Measurements from ENCODE around the gene FGD3.

The FGD3 gene

GRCh38 chr9:93026640-93027039 is 79.3 kb downstream of the FGD3 start:
- no peak overlapping the region for H3K9ac ChIP-seq (ENCODE audit: low read length)

GRCh38 chr9:93027750-93028149 is 80.4 kb downstream of the FGD3 start:
- Histone ChIP-seq H3K36me3 (ENCODE audit: control insufficient read depth, low read depth, low read length) (no peaks in the 10 kb centered on the region), H3K9me3 (ENCODE audit: control insufficient read depth, low read depth, low read length) (no peaks in the 10 kb centered on the region), H3K27me3 (ENCODE audit: control insufficient read depth, insufficient read depth, low read length) (no peaks in the 10 kb centered on the region), H3K27ac (ENCODE audit: low read length) (no peak overlapping the region), H3K4me3 (ENCODE audit: low read length) (no peak overlapping the region), H3K9ac (ENCODE audit: low read length) (no peak overlapping the region), H3K4me1 (ENCODE audit: control insufficient read depth, low read depth, low read length) (no peaks in the 10 kb centered on the region)

More at GRCh38 chr9:93026640-93027039, 79.3 kb downstream of the FGD3 start:
- Histone ChIP-seq H3K4me1 (ENCODE audit: control insufficient read depth, low read depth, low read length) (no peaks in the 10 kb centered on the region), H3K9me3 (ENCODE audit: control insufficient read depth, low read depth, low read length) (no peaks in the 10 kb centered on the region), H3K27me3 (ENCODE audit: control insufficient read depth, insufficient read depth, low read length) (no peaks in the 10 kb centered on the region), H3K36me3 (ENCODE audit: control insufficient read depth, low read depth, low read length) (no peaks in the 10 kb centered on the region), H3K4me3 (ENCODE audit: low read length) (no peak overlapping the region), H3K27ac (ENCODE audit: low read length) (no peak overlapping the region)

- H3K36me3 ChIP-seq (ENCODE audit: control insufficient read depth, low read depth, low read length): no peaks in the 10 kb centered on the region
- H3K27me3 ChIP-seq (ENCODE audit: control insufficient read depth, insufficient read depth, low read length): no peaks in the 10 kb centered on the region
- no peaks in the 10 kb centered on the region for H3K9me3 ChIP-seq (ENCODE audit: control insufficient read depth, low read depth, low read length)
- no peak overlapping the region for H3K4me3 ChIP-seq (ENCODE audit: low read length)
- H3K9ac ChIP-seq (ENCODE audit: low read length): no peak overlapping the region
- H3K27ac ChIP-seq (ENCODE audit: low read length): no peak overlapping the region
- H3K4me1 ChIP-seq (ENCODE audit: control insufficient read depth, low read depth, low read length): no peaks in the 10 kb centered on the region
Observed at GRCh38 chr9:93028448-93029006, 81.2 kb downstream of the FGD3 start.

GRCh38 chr9:93030642-93031628 is 83.6 kb downstream of the FGD3 start:
- H3K4me1 ChIP-seq (ENCODE audit: control insufficient read depth, low read depth, low read length): no peaks in the 10 kb centered on the region
- no peak overlapping the region for H3K9ac ChIP-seq (ENCODE audit: low read length)
- no peaks in the 10 kb centered on the region for H3K36me3 ChIP-seq (ENCODE audit: control insufficient read depth, low read depth, low read length)
- no peaks in the 10 kb centered on the region for H3K9me3 ChIP-seq (ENCODE audit: control insufficient read depth, low read depth, low read length)
- H3K4me3 ChIP-seq (ENCODE audit: low read length): no peak overlapping the region
- no peaks in the 10 kb centered on the region for H3K27me3 ChIP-seq (ENCODE audit: control insufficient read depth, insufficient read depth, low read length)
- H3K27ac ChIP-seq (ENCODE audit: low read length): no peak overlapping the region

- Histone ChIP-seq H3K4me1 (ENCODE audit: control insufficient read depth, low read depth, low read length) (no peaks in the 10 kb centered on the region), H3K27ac (ENCODE audit: low read length) (no peak overlapping the region), H3K4me3 (ENCODE audit: low read length) (no peak overlapping the region), H3K27me3 (ENCODE audit: control insufficient read depth, insufficient read depth, low read length) (no peaks in the 10 kb centered on the region), H3K9me3 (ENCODE audit: control insufficient read depth, low read depth, low read length) (no peaks in the 10 kb centered on the region), H3K36me3 (ENCODE audit: control insufficient read depth, low read depth, low read length) (no peaks in the 10 kb centered on the region), H3K9ac (ENCODE audit: low read length) (no peak overlapping the region)
Observed at GRCh38 chr9:93031629-93032430, 84.5 kb downstream of the FGD3 start.

- Histone ChIP-seq H3K9me3 (ENCODE audit: control insufficient read depth, low read depth, low read length) (no peaks in the 10 kb centered on the region), H3K4me3 (ENCODE audit: low read length) (no peak overlapping the region), H3K9ac (ENCODE audit: low read length) (no peak overlapping the region), H3K36me3 (ENCODE audit: control insufficient read depth, low read depth, low read length) (no peaks in the 10 kb centered on the region), H3K4me1 (ENCODE audit: control insufficient read depth, low read depth, low read length) (no peaks in the 10 kb centered on the region), H3K27ac (ENCODE audit: low read length) (no peak overlapping the region), H3K27me3 (ENCODE audit: control insufficient read depth, insufficient read depth, low read length) (no peaks in the 10 kb centered on the region)
Observed at GRCh38 chr9:93032545-93032944, 85.2 kb downstream of the FGD3 start.

GRCh38 chr9:93033531-93033930 is 86.2 kb downstream of the FGD3 start:
- Histone ChIP-seq H3K9ac (ENCODE audit: low read length) (no peak overlapping the region), H3K27ac (ENCODE audit: low read length) (no peak overlapping the region), H3K9me3 (ENCODE audit: control insufficient read depth, low read depth, low read length) (no peaks in the 10 kb centered on the region), H3K4me3 (ENCODE audit: low read length) (no peak overlapping the region), H3K4me1 (ENCODE audit: control insufficient read depth, low read depth, low read length) (no peaks in the 10 kb centered on the region), H3K27me3 (ENCODE audit: control insufficient read depth, insufficient read depth, low read length) (no peaks in the 10 kb centered on the region), H3K36me3 (ENCODE audit: control insufficient read depth, low read depth, low read length) (no peaks in the 10 kb centered on the region)

- H3K27ac ChIP-seq (ENCODE audit: low read length): no peak overlapping the region
- no peaks in the 10 kb centered on the region for H3K36me3 ChIP-seq (ENCODE audit: control insufficient read depth, low read depth, low read length)
- no peaks in the 10 kb centered on the region for H3K9me3 ChIP-seq (ENCODE audit: control insufficient read depth, low read depth, low read length)
- H3K4me1 ChIP-seq (ENCODE audit: control insufficient read depth, low read depth, low read length): no peaks in the 10 kb centered on the region
- H3K9ac ChIP-seq (ENCODE audit: low read length): no peak overlapping the region
- no peak overlapping the region for H3K4me3 ChIP-seq (ENCODE audit: low read length)
- no peaks in the 10 kb centered on the region for H3K27me3 ChIP-seq (ENCODE audit: control insufficient read depth, insufficient read depth, low read length)
Observed at GRCh38 chr9:93035106-93035660, 87.9 kb downstream of the FGD3 start.

GRCh38 chr9:93035821-93036351 is 88.6 kb downstream of the FGD3 start:
- no peaks in the 10 kb centered on the region for H3K9me3 ChIP-seq (ENCODE audit: control insufficient read depth, low read depth, low read length)
- no peak overlapping the region for H3K4me3 ChIP-seq (ENCODE audit: low read length)
- H3K27ac ChIP-seq (ENCODE audit: low read length): no peak overlapping the region
- H3K4me1 ChIP-seq (ENCODE audit: control insufficient read depth, low read depth, low read length): no peaks in the 10 kb centered on the region
- no peaks in the 10 kb centered on the region for H3K36me3 ChIP-seq (ENCODE audit: control insufficient read depth, low read depth, low read length)
- H3K9ac ChIP-seq (ENCODE audit: low read length): no peak overlapping the region
- H3K27me3 ChIP-seq (ENCODE audit: control insufficient read depth, insufficient read depth, low read length): no peaks in the 10 kb centered on the region

GRCh38 chr9:93036887-93037475 is 89.7 kb downstream of the FGD3 start:
- H3K9me3 ChIP-seq (ENCODE audit: control insufficient read depth, low read depth, low read length): no peaks in the 10 kb centered on the region

More at GRCh38 chr9:93036887-93037475, 89.7 kb downstream of the FGD3 start:
- H3K9ac ChIP-seq (ENCODE audit: low read length): no peak overlapping the region
- no peak overlapping the region for H3K27ac ChIP-seq (ENCODE audit: low read length)
- H3K27me3 ChIP-seq (ENCODE audit: control insufficient read depth, insufficient read depth, low read length): no peaks in the 10 kb centered on the region
- H3K36me3 ChIP-seq (ENCODE audit: control insufficient read depth, low read depth, low read length): no peaks in the 10 kb centered on the region
- H3K4me1 ChIP-seq (ENCODE audit: control insufficient read depth, low read depth, low read length): no peaks in the 10 kb centered on the region
- no peak overlapping the region for H3K4me3 ChIP-seq (ENCODE audit: low read length)
